K562 (cell line): ENCODE measurements around the gene GRK3. TPM values are rescaled to one million over a fixed set of nuclear protein-coding genes. Genes with fewer than 3 reads are reported as not detected.

Experiments used
- CBX3 ChIP-seq, 2 experiments: IDR thresholded peaks; 1 replicate in 1 of 2; 2 replicates in 1 of 2; pipeline ENCODE4 v1.6.1; 2012; ENCODE audit warnings: inconsistent platforms in 2 of 2, low read length in 2 of 2, borderline replicate concordance in 1 of 2, control low read depth in 1 of 2
- GABPB2 ChIP-seq: fragments of 250-450 bp; sonication (Bioruptor Pico); conservative IDR thresholded peaks from 2 replicates; pipeline ENCODE4 v1.5.1; 2021; ENCODE audit warnings: mild to moderate bottlenecking
- NFRKB ChIP-seq: fragments of 450-650 bp; IDR thresholded peaks from 2 replicates; pipeline ENCODE4 v1.6.1; 2016; ENCODE audit warnings: low read depth
- RBM15 ChIP-seq: fragments of 200-400 bp; formaldehyde crosslinking; IDR thresholded peaks from 2 replicates; pipeline ENCODE4 v1.6.1; 2018; ENCODE audit warnings: mild to moderate bottlenecking, low read length, moderate library complexity; ENCODE audit not compliant: insufficient read depth
- STAT6 ChIP-seq: sonication (generic); formaldehyde crosslinking; IDR thresholded peaks from 2 replicates; pipeline ENCODE4 v1.8.1; 2023; ENCODE audit warnings: mild to moderate bottlenecking, missing genetic modification reagents
- TCF3 ChIP-seq: sonication (generic); formaldehyde crosslinking; IDR thresholded peaks from 2 replicates; pipeline ENCODE4 v1.4.0; 2020; ENCODE audit warnings: mild to moderate bottlenecking, missing genetic modification reagents
- TFAM ChIP-seq: fragments of 250-450 bp; sonication (Bioruptor Pico); conservative IDR thresholded peaks from 2 replicates; pipeline ENCODE4 v1.5.0; 2021; ENCODE audit warnings: mild to moderate bottlenecking, moderate library complexity
- ZFP36 ChIP-seq: fragments of 150-350 bp; IDR thresholded peaks from 2 replicates; pipeline ENCODE4 v1.6.1; 2018; ENCODE audit warnings: low read length, low read depth; ENCODE audit not compliant: partially characterized antibody
- ZNF830 ChIP-seq: fragments of 250-450 bp; sonication (Bioruptor Pico); IDR thresholded peaks from 2 replicates; pipeline ENCODE4 v1.5.0; 2021; ENCODE audit warnings: mild to moderate bottlenecking
- polyA plus RNA-seq, 8 experiments: library from polyadenylated mRNA; depleted of rRNA in 4 of 8; stranded (reverse) in 5 of 8; unstranded in 3 of 8; fragments of >200 nt; fragmentation: Nextera tagmentation in 2 of 8; fragmentation: Illumina TruSeq in 1 of 8; extraction: Ambion mirVana in 2 of 8; extraction: Trizol in 1 of 8; gene quantifications; 2 replicates each; pipeline versions ENCODE4 v1.2.1 to v1.2.3, GENCODE V29; 2011 to 2014; ENCODE audit warnings: inconsistent platforms in 1 of 8, missing spikeins in 1 of 8
- total RNA-seq, 7 experiments: library from RNA; depleted of rRNA in 6 of 7; stranded (reverse); fragments of >200 nt in 6 of 7; fragmentation: Illumina TruSeq in 2 of 7; extraction: Trizol in 2 of 7; gene quantifications; 2 replicates each; pipeline versions ENCODE4 v1.2.1 to v1.2.3, GENCODE V29; 2011 to 2021; ENCODE audit warnings: low replicate concordance in 1 of 7
- TF ChIP-seq, protein P1 (sequence below): fragments of 450-650 bp; IDR thresholded peaks from 2 replicates; pipeline ENCODE4 v1.6.1; 2016; ENCODE audit warnings: mild to moderate bottlenecking, moderate library complexity
- TF ChIP-seq, protein P2 (sequence below): fragments of 450-650 bp; IDR thresholded peaks from 2 replicates; pipeline ENCODE4 v1.6.1; 2016; ENCODE audit warnings: mild to moderate bottlenecking

Gene GRK3
- total and polyA plus RNA-seq, 9 of the 15 experiments (the other 6 are each of a cell fraction or from before 2014, with no cell fraction given) = 1.4 to 7.6 (median 3.6) TPM

- TF ChIP-seq TFAM (CRISPR knock-in tag) (no peak), TCF3 (CRISPR knock-in tag) (peak; percentile 30; the same call in 1 of the 2 replicates), ZNF830 (CRISPR knock-in tag) (no peak), NFRKB (no peak), STAT6 (CRISPR knock-in tag) (no peak), CBX3 (IDR thresholded peaks at IDR 0.05; ENCODE audit: borderline replicate concordance in 1 of 2, low read length in 2 of 2) (no peak), GABPB2 (CRISPR knock-in tag) (no peak), ZFP36 (no peak), RBM15 (no peak)
- TF ChIP-seq, protein P1, sequence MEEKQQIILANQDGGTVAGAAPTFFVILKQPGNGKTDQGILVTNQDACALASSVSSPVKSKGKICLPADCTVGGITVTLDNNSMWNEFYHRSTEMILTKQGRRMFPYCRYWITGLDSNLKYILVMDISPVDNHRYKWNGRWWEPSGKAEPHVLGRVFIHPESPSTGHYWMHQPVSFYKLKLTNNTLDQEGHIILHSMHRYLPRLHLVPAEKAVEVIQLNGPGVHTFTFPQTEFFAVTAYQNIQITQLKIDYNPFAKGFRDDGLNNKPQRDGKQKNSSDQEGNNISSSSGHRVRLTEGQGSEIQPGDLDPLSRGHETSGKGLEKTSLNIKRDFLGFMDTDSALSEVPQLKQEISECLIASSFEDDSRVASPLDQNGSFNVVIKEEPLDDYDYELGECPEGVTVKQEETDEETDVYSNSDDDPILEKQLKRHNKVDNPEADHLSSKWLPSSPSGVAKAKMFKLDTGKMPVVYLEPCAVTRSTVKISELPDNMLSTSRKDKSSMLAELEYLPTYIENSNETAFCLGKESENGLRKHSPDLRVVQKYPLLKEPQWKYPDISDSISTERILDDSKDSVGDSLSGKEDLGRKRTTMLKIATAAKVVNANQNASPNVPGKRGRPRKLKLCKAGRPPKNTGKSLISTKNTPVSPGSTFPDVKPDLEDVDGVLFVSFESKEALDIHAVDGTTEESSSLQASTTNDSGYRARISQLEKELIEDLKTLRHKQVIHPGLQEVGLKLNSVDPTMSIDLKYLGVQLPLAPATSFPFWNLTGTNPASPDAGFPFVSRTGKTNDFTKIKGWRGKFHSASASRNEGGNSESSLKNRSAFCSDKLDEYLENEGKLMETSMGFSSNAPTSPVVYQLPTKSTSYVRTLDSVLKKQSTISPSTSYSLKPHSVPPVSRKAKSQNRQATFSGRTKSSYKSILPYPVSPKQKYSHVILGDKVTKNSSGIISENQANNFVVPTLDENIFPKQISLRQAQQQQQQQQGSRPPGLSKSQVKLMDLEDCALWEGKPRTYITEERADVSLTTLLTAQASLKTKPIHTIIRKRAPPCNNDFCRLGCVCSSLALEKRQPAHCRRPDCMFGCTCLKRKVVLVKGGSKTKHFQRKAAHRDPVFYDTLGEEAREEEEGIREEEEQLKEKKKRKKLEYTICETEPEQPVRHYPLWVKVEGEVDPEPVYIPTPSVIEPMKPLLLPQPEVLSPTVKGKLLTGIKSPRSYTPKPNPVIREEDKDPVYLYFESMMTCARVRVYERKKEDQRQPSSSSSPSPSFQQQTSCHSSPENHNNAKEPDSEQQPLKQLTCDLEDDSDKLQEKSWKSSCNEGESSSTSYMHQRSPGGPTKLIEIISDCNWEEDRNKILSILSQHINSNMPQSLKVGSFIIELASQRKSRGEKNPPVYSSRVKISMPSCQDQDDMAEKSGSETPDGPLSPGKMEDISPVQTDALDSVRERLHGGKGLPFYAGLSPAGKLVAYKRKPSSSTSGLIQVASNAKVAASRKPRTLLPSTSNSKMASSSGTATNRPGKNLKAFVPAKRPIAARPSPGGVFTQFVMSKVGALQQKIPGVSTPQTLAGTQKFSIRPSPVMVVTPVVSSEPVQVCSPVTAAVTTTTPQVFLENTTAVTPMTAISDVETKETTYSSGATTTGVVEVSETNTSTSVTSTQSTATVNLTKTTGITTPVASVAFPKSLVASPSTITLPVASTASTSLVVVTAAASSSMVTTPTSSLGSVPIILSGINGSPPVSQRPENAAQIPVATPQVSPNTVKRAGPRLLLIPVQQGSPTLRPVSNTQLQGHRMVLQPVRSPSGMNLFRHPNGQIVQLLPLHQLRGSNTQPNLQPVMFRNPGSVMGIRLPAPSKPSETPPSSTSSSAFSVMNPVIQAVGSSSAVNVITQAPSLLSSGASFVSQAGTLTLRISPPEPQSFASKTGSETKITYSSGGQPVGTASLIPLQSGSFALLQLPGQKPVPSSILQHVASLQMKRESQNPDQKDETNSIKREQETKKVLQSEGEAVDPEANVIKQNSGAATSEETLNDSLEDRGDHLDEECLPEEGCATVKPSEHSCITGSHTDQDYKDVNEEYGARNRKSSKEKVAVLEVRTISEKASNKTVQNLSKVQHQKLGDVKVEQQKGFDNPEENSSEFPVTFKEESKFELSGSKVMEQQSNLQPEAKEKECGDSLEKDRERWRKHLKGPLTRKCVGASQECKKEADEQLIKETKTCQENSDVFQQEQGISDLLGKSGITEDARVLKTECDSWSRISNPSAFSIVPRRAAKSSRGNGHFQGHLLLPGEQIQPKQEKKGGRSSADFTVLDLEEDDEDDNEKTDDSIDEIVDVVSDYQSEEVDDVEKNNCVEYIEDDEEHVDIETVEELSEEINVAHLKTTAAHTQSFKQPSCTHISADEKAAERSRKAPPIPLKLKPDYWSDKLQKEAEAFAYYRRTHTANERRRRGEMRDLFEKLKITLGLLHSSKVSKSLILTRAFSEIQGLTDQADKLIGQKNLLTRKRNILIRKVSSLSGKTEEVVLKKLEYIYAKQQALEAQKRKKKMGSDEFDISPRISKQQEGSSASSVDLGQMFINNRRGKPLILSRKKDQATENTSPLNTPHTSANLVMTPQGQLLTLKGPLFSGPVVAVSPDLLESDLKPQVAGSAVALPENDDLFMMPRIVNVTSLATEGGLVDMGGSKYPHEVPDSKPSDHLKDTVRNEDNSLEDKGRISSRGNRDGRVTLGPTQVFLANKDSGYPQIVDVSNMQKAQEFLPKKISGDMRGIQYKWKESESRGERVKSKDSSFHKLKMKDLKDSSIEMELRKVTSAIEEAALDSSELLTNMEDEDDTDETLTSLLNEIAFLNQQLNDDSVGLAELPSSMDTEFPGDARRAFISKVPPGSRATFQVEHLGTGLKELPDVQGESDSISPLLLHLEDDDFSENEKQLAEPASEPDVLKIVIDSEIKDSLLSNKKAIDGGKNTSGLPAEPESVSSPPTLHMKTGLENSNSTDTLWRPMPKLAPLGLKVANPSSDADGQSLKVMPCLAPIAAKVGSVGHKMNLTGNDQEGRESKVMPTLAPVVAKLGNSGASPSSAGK = no peak
- TF ChIP-seq, protein P2, sequence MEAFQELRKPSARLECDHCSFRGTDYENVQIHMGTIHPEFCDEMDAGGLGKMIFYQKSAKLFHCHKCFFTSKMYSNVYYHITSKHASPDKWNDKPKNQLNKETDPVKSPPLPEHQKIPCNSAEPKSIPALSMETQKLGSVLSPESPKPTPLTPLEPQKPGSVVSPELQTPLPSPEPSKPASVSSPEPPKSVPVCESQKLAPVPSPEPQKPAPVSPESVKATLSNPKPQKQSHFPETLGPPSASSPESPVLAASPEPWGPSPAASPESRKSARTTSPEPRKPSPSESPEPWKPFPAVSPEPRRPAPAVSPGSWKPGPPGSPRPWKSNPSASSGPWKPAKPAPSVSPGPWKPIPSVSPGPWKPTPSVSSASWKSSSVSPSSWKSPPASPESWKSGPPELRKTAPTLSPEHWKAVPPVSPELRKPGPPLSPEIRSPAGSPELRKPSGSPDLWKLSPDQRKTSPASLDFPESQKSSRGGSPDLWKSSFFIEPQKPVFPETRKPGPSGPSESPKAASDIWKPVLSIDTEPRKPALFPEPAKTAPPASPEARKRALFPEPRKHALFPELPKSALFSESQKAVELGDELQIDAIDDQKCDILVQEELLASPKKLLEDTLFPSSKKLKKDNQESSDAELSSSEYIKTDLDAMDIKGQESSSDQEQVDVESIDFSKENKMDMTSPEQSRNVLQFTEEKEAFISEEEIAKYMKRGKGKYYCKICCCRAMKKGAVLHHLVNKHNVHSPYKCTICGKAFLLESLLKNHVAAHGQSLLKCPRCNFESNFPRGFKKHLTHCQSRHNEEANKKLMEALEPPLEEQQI = no peak
Measured at GRCh38 chr22:25747245-25747944, 182.9 kb downstream of the GRK3 start (continued).
